HepG2 (cell line): ENCODE data around the gene PHACTR1. TPM values are rescaled to one million over a fixed set of nuclear protein-coding genes. Genes with fewer than 3 reads are reported as not detected.

ENCODE experiments used
- ATAC-seq: fragments of 200-7000 bp; cut with Tn5 transposase; 3 replicates; pipeline ENCODE4 v1.9.1; 2020; ENCODE audit warnings: mild to moderate bottlenecking, moderate library complexity
- BruUV-seq: library from RNA; stranded (reverse); fragments of 400-500 nt; replicated peaks from 2 replicates; lab custom pipeline; 2021; lab: Mats Ljungman, UMichigan
- CTCF ChIA-PET: fragments of 300-600 bp; formaldehyde crosslinking; extraction: SDS; loops from one replicate; lab custom pipeline; 2021; ENCODE audit warnings: low total read pairs, inconsistent platforms, low intra/inter-chr PET ratio; lab: Yijun Ruan, JAX
- POLR2A ChIA-PET: fragments of 350-600 bp; sonication (Branson Sonifier 250); formaldehyde crosslinking; loops from one replicate; lab custom pipeline; 2020; ENCODE audit warnings: antibody characterized with exemption, inconsistent platforms; lab: Yijun Ruan, JAX
- DNase-seq: peaks from one replicate; pipeline ENCODE4 v3.0.0-alpha.2; 2015; ENCODE audit warnings: low spot score
- FAIRE-seq: peaks from 3 replicates; lab custom pipeline; 2011; peaks lifted over from hg19 to GRCh38; lab: Jason Lieb, UNC
- H2AFZ ChIP-seq: one replicate; pipeline ENCODE4 v1.6.1; 2011; ENCODE audit warnings: low read length, inconsistent platforms
- H3K27ac ChIP-seq: fragments of 300-600 bp; 3 replicates; pipeline ENCODE4 v1.8.0; 2011; ENCODE audit warnings: mixed run types, mild to moderate bottlenecking, mixed read lengths, low read length, inconsistent platforms; ENCODE audit not compliant: insufficient read depth; ENCODE audit errors: extremely low read length
- H3K27me3 ChIP-seq, 2 experiments: fragments of 200-600 bp in 1 of 2; 2 replicates in 1 of 2; 3 replicates in 1 of 2; pipeline versions ENCODE4 v1.6.0 to v1.8.0; 2011; ENCODE audit warnings: low read length in 2 of 2, mild to moderate bottlenecking in 2 of 2, moderate library complexity in 2 of 2, inconsistent platforms in 1 of 2; ENCODE audit not compliant: insufficient read depth in 2 of 2, control insufficient read depth in 1 of 2
- H3K36me3 ChIP-seq, 2 experiments: fragments of 200-600 bp in 1 of 2; replicated peaks in 1 of 2; 2 replicates in 1 of 2; 3 replicates in 1 of 2; pipeline versions ENCODE4 v1.5.1 to v1.8.0; 2011; ENCODE audit warnings: low read length in 2 of 2, inconsistent platforms in 1 of 2; ENCODE audit not compliant: insufficient read depth in 2 of 2, control insufficient read depth in 1 of 2
- H3K4me1 ChIP-seq: 2 replicates; pipeline ENCODE4 v1.5.1; 2012; ENCODE audit warnings: low read length, inconsistent platforms; ENCODE audit not compliant: insufficient read depth
- H3K4me2 ChIP-seq: 2 replicates; pipeline ENCODE4 v1.6.0; 2011; ENCODE audit warnings: low read depth, low read length, inconsistent platforms
- H3K4me3 ChIP-seq, 3 experiments: fragments of 200-600 bp in 1 of 3; sonication (generic), shearing (Covaris generic) in 1 of 3; replicated peaks in 1 of 3; 2 replicates each; pipeline ENCODE4 v1.5.1; 2011 to 2016; ENCODE audit warnings: low read length in 3 of 3, inconsistent platforms in 2 of 3, low read depth in 2 of 3, mild to moderate bottlenecking in 2 of 3, control low read depth in 1 of 3, mixed read lengths in 1 of 3; ENCODE audit not compliant: insufficient read depth in 1 of 3
- H3K79me2 ChIP-seq: one replicate; pipeline ENCODE4 v1.6.1; 2011; ENCODE audit warnings: low read length, inconsistent platforms; ENCODE audit not compliant: insufficient read depth
- H3K9ac ChIP-seq: 2 replicates; pipeline ENCODE4 v1.6.0; 2011; ENCODE audit warnings: mild to moderate bottlenecking, low read depth, low read length, inconsistent platforms; ENCODE audit not compliant: insufficient read depth
- H3K9me3 ChIP-seq: 2 replicates; pipeline ENCODE4 v1.5.1; 2012; ENCODE audit warnings: mild to moderate bottlenecking, low read length
- H4K20me1 ChIP-seq: 2 replicates; pipeline ENCODE4 v1.6.0; 2011; ENCODE audit warnings: inconsistent platforms, mild to moderate bottlenecking, low read length, moderate library complexity; ENCODE audit not compliant: insufficient read depth
- ATF1 ChIP-seq: IDR thresholded peaks from 2 replicates; pipeline ENCODE4 v1.6.1; 2016; ENCODE audit warnings: mild to moderate bottlenecking, control low read depth
- ATF3 ChIP-seq: sonication (generic); formaldehyde crosslinking; IDR thresholded peaks from 2 replicates; pipeline ENCODE4 v1.4.0; 2020; ENCODE audit warnings: missing genetic modification reagents
- GABPB1 ChIP-seq: IDR thresholded peaks from 2 replicates; pipeline ENCODE4 v1.6.1; 2016; ENCODE audit warnings: mild to moderate bottlenecking, missing genetic modification reagents, moderate library complexity, missing compliant biosample characterization
- PCBP2 ChIP-seq: fragments of 200-400 bp; formaldehyde crosslinking; optimal IDR thresholded peaks from 2 replicates; pipeline ENCODE3; 2018; ENCODE audit warnings: low read length, low read depth; ENCODE audit not compliant: poor library complexity, severe bottlenecking
- PRDM10 ChIP-seq: sonication (generic); formaldehyde crosslinking; IDR thresholded peaks from 2 replicates; pipeline ENCODE4 v1.4.0; 2020; ENCODE audit warnings: low read depth, missing genetic modification reagents
- RORA ChIP-seq: sonication (generic); formaldehyde crosslinking; IDR thresholded peaks from 2 replicates; pipeline ENCODE4 v1.5.0; 2020; ENCODE audit warnings: mild to moderate bottlenecking, missing genetic modification reagents, moderate library complexity
- SYNCRIP ChIP-seq: fragments of 200-400 bp; formaldehyde crosslinking; IDR thresholded peaks from 2 replicates; pipeline ENCODE4 v1.6.1; 2018; ENCODE audit warnings: mild to moderate bottlenecking, low read depth, low read length; ENCODE audit not compliant: insufficient read depth
- ZNF816 ChIP-seq: sonication (generic); formaldehyde crosslinking; IDR thresholded peaks from 2 replicates; pipeline ENCODE4 v1.8.0; 2022; ENCODE audit warnings: missing genetic modification reagents, mild to moderate bottlenecking, borderline replicate concordance
- ZNF841 ChIP-seq: sonication (generic); formaldehyde crosslinking; IDR thresholded peaks from 2 replicates; pipeline ENCODE4 v1.8.1; 2023; ENCODE audit warnings: missing genetic modification reagents, borderline replicate concordance
- WGBS: methylation state at CpG from one replicate; pipeline ENCODE4 v1.1.6; 2017; ENCODE audit warnings: low lambda C conversion rate; 5-methylcytosine and 5-hydroxymethylcytosine counted together
- in situ Hi-C: cut with HindIII; loops from 2 replicates; pipeline ENCODE4 v1.10.0; 2017; ENCODE audit warnings: low pct_unique_long_range_greater_than_20kb; ENCODE audit not compliant: extremely low pct_ligation_motif_present
- intact Hi-C: fragments of 100-400 bp; cut with micrococcal nuclease; formaldehyde crosslinking; loops from one replicate; pipeline ENCODE4 v1.10.0; 2022; ENCODE audit not compliant: unreplicated experiment
- polyA plus RNA-seq, 8 experiments: library from polyadenylated mRNA; depleted of rRNA in 3 of 8; stranded (reverse) in 7 of 8; unstranded in 1 of 8; fragments of >200 nt; fragmentation: Illumina TruSeq in 4 of 8; extraction: Trizol in 4 of 8; gene quantifications; 2 replicates each; pipeline versions ENCODE4 v1.2.1 to v1.2.3, GENCODE V29; 2011 to 2016; ENCODE audit warnings: low read depth in 4 of 8, missing spikeins in 1 of 8, mixed read lengths in 1 of 8; ENCODE audit not compliant: insufficient read depth in 1 of 8
- total RNA-seq, 5 experiments: library from RNA; depleted of rRNA; stranded (reverse); fragments of >200 nt; fragmentation: Illumina TruSeq; extraction: Trizol; gene quantifications; 2 replicates each; pipeline ENCODE4 v1.2.3, GENCODE V29; 2016; ENCODE audit warnings: low read depth in 1 of 5

PHACTR1 gene
- total and polyA plus RNA-seq, 2 of the 13 experiments (the other 11 are each of a cell fraction or from before 2014, with no cell fraction given) = 0.09 TPM; not detected in 1

GRCh38 chr6:13175759-13176158 is 459.2 kb downstream of the PHACTR1 start:
- Histone ChIP-seq H3K9me3 (no peaks in the 10 kb centered on the region), H3K27me3 (peaks cover 0 to 13% of the 10 kb centered on the region in 2 experiments; a peak in 2 of 5 replicates), H2AFZ (no peak overlapping the region), H3K4me3 (no peak overlapping the region), H4K20me1 (no peaks in the 10 kb centered on the region), H3K4me2 (no peak overlapping the region), H3K9ac (no peak overlapping the region), H3K36me3 (no peaks in the 10 kb centered on the region), H3K27ac (no peak overlapping the region), H3K4me1 (no peaks in the 10 kb centered on the region), H3K79me2 (no peaks in the 10 kb centered on the region)
- WGBS = 1% methylated on average over 4 of the region's 4 CpGs
- peak; percentile 54 for ATAC-seq
- TF ChIP-seq ZNF816 (CRISPR knock-in tag) (no peak), ATF3 (CRISPR knock-in tag) (no peak), ZNF841 (CRISPR knock-in tag) (no peak), PCBP2 (no peak), PRDM10 (no peak), GABPB1 (CRISPR knock-in tag) (no peak), SYNCRIP (no peak), RORA (CRISPR knock-in tag) (no peak), ATF1 (CRISPR knock-in tag) (no peak)
- POLR2A ChIA-PET = no interaction called here
- CTCF ChIA-PET = no interaction called here
- in situ Hi-C loops = loop anchor here (25.0 kb wide), 1 partner anchor 362 kb away; no protein-coding TSS in a partner anchor
- BruUV-seq = no TSS peak
- FAIRE-seq = no peak
- intact Hi-C loops = no loop called here
- DNase-seq = no peak
